GM21576 (cell line): ENCODE data around the gene SERHL2.
A peak's percentile ranks its signal among the peaks of the same experiment; 100 is the strongest.
"Not testable (repeated sequence)": the region's sequence is repeated elsewhere in the genome, so short reads cannot be mapped to it uniquely, and the experiment has no call there.

Experiments used
- ATAC-seq: cut with Tn5 transposase; IDR thresholded peaks from one replicate; pipeline ENCODE4 v1.9.1; 2021; ENCODE audit warnings: mild to moderate bottlenecking, moderate library complexity; ENCODE audit not compliant: unreplicated experiment

Gene SERHL2

DNA sequence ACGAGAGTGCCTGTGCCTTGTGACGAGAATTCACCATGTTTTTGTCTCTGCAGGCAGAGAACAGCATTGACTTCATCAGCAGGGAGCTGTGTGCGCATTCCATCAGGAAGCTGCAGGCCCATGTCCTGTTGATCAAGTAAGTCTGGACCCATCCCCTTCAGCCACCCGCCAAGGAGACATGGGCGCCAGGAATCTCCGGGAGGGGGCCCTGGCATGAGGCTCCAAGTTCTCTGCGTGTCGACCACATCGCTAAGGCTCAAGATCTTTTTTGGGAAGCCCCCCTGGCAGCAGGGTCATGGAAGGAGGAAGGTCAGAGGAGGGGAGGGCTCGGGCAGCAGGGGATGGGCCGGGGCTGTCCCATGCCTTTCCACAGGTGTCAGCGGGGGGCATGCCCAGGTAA is 17.3 kb downstream of the SERHL2 start:
- not testable (repeated sequence) for ATAC-seq

GRCh38 chr22:42574046-42574445 is 20.3 kb downstream of the SERHL2 start:
- not testable (repeated sequence) for ATAC-seq

- ATAC-seq, result not testable (repeated sequence)
Observed at GRCh38 chr22:42574468-42574867, 20.7 kb downstream of the SERHL2 start.

GRCh38 chr22:42575996-42576574 is 22.3 kb downstream of the SERHL2 start:
- ATAC-seq, result not testable (repeated sequence)

DNA sequence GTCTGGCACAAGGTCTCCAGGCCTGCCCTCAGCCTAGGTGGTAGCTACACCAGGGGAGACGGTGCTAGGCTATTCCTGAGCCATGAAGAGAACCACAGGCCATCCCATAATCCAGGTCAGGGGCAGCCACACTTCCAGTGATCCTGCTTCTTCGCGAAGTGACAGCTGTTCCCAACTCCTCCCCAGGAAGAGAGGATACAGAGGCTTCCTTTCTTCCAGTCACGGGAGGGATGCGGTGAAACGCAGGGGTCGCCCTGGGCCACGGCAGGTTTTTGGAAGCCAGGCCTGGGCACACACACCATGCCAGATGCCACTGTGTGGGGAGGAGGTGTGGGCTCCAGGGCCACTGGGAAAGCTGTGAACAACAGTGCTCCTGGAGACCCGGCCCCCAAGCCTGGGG is 23.4 kb downstream of the SERHL2 start:
- not testable (repeated sequence) for ATAC-seq

DNA sequence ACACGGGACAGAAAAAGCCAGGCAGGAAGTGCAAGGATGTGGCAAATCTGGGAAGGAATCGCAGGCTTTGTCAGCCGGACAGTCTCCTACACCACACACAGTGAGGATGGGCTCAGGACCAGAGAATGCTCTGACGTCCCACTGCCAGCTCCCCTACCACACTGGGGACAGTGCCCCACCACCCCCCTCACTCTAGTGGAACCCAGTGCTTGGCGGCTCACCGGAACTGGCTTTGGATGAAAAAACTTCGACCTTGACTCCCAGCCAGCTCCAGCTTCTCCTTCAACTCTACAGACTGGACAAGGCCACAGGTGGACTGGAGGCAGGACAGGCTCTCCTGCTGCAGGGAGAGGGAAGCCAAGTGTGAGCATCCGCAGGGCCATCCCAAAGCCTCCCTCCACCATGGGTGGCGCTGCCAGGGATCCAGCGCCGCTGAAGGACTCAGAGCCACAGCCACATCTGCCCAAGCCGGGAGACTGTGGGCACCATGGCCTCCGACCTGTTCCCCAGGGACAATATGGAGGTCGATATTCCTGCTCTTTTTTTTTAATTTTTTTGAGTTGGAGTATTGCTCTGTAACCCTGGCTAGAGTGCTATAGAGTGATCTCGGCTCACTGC is 24.0 kb downstream of the SERHL2 start:
- ATAC-seq, result no peak

DNA sequence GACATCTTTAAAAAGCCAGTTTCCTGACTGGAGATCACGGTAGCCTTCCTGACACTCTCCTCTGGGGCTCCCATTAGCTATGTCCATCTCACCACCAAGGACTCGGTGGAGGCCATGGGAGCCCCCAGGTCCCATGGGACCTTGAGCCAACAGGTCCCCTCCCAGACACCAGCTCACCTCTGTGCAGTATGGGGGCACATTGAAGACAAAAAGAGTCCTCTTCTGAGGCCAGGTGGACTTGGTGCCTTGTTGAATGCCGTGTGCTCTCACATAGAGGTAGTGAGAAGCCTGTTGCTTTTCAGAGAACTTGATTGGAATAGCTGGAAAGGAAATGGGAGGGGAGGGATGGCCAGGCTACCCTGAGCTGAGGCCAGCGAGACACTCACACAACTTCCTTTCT is 26.3 kb downstream of the SERHL2 start:
- not testable (repeated sequence) for ATAC-seq

DNA sequence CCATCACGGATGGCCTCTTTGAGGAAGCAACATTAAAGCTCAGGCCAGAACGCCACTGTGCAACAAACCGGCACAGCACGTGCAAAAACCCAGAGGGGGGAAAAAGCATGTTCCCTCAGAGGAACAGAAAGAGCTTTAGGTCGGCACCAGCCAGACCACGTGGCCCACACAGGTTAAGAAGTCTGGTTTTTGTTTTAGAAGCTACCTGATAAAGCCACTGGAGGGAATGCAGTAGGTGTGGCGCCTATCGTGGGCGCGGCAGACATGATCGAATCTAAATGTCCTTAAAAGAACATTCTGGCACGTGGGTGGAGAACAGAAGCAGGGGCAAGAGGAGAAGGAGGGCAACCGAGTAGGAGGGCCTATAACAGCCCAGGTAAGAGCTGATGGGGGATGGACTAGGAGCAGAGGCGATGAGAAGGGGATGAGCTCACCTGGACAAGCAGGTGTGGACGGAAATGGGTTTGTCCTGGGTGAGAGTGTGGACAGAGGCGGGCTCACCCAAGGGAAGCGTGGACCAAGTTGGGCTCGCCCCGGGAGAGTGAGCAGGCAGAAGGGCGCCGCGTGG is 27.5 kb downstream of the SERHL2 start:
- ATAC-seq, result not testable (repeated sequence)

DNA sequence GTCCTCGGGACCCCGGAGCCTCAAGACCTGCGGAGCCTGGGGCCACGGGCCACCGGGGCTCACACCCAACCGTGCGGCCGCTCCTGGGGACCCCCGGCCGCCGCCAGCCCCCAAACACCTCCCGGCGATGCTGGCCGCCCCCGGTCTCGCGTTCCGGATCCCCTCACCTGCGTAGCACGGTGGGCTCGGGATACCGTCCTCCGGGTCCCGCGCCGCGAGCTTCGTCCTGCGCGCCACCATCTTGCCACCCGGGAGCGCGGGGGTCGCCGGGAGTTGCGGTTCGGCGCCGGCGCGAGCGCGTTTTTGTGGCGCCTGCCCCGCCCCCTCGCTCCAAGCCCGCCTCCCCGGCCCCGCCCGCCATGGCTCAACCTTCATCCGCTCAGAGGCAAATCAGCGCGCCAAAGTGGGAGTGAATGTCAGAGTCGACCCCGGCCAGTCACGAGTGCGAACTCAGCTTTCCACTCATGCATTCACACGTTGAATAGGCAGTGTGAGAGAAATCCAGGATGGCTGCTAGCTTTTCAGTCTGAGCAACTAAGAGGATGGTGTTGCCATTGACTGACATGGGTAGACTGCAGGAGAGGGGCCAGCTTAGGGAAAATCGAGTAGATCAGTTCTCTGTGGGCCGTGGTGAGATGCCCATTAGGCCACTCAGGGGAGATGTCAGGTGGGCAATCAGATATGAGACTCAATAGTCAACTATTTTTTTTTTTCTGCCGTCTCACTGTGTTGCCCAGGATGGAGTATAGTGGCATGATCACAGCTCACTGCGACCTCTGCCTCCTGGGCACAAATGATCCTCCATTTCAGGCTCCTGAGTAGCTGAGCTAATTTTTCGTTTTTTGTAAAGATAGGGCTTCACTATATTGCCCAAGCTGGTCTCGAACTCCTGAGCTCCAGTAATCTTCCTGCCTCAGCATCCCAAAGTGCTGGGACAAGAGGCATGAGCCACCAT is 28.3 kb downstream of the SERHL2 start:
- peak; percentile 52 for ATAC-seq

DNA sequence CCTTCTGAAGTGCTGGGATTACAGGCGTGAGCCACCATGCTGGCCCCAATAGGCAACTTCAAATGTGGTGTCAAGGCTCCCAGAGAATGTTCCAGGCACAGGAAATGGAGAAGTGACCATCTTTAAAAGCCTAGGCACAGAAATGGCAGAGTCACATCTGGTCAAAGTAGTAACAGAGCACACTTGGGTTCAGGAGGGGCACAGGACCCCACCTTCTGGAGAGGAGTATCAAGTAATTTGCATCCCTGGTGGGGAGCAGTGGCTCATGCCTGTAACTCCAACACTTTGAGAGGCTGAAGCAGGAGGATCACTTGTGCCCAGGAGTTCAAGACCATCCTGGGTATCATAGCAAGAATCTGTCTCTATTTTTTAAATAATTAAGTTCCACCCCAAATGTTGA is 29.2 kb downstream of the SERHL2 start:
- no peak for ATAC-seq

DNA sequence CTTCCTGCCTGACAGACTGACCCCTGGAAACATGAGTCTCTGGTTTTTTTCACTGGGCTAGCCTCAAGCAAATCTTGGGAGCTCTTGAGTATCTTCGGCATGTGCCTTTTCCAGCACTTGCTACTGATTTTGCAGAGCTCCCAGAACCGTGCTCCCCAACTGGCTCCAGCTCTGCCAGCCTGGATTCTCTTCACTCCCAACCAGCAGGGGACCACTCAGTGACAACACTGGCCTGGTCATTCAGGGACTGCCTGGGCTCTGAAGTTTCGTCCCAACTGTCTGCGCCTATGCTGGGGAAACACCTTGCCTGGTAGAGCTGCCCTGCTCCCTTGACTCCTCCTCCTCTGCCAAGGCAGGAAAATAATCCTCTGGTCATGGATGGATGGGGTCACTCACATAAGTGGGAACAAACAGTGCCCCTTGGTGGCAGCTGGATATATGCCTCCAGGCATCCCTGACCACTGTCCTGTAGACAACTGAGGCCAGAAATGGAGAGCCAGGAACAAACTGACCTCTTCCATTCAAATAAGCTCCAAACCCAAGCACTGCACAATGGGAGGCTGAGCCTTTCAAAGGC is 30.7 kb downstream of the SERHL2 start:
- no peak for ATAC-seq

DNA sequence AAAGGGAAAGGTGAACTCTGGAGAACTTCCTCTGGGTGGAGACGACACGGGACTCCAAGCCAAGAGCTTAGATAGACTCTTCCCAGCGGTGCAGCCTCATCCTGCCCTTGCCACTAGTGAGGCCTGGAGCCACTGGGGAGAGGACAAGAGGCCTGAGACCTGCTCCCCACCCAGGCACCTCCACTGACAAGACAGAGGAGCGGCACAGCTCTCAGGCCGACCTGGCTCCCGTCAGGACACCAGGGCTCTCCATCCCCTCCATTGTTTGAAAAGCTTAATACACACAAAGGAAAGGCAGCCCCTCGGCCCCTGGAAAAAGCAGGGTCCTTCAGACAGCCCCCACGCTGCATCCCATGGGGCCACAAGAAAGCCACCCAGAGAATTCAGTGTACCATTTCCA is 31.3 kb downstream of the SERHL2 start:
- no peak for ATAC-seq

DNA sequence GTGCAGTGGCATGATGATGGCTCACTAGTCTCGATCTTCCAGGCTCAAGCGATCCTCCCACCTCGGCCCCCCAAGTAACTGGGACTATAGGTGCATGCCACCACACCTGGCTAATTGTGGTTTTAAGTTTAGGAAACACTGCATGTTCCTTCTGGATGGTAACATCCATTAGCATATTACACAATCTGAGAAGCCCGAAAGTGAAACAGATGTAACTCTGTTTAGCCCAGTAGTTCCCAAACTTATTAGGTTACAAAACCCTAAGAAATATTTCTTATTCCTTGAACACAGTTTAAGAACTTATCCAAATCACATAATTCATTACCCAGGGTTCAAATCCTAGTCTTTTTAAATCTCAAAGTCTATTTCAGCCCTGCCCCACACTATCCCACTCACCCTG is 32.6 kb downstream of the SERHL2 start:
- ATAC-seq, result no peak

- ATAC-seq, result no peak
Observed at GRCh38 chr22:42587588-42588175, 33.9 kb downstream of the SERHL2 start.

- no peak for ATAC-seq
Observed at GRCh38 chr22:42591987-42592386, 38.2 kb downstream of the SERHL2 start.

GRCh38 chr22:42595434-42595833 is 41.7 kb downstream of the SERHL2 start:
- no peak for ATAC-seq

- no peak for ATAC-seq
Observed at GRCh38 chr22:42596336-42596735, 42.6 kb downstream of the SERHL2 start.

DNA sequence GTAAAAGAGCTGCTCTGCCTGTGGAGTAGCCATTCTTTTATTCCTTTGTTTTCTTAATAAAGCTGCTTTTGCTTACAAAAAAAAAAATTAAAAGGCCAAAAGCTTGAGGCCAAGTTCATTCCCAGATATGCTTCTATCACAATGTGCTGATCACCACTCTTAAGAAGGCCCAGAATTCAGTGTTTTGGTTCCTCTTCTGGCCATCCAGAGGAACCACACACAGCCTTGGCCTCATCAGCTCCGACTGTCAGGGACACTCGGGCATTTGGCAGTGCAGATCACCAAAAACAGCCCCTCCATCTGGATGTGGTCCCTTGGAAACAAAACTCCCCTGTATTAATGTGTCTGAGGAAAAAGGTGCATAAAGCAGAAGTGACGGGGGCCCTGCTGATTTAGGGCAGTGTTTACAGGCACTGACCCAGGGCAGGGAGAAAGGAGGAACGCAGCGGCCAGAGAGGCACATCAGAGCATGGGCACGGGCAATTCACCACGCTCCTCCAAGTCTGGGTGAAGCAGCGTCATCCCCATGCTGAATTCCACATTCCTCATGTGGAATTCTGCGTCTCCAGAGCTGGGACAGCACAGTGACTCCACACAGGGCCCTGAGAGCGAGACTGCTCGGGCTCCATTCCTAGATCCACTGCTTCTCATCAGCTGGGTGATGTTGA is 43.2 kb downstream of the SERHL2 start:
- ATAC-seq, result no peak

DNA sequence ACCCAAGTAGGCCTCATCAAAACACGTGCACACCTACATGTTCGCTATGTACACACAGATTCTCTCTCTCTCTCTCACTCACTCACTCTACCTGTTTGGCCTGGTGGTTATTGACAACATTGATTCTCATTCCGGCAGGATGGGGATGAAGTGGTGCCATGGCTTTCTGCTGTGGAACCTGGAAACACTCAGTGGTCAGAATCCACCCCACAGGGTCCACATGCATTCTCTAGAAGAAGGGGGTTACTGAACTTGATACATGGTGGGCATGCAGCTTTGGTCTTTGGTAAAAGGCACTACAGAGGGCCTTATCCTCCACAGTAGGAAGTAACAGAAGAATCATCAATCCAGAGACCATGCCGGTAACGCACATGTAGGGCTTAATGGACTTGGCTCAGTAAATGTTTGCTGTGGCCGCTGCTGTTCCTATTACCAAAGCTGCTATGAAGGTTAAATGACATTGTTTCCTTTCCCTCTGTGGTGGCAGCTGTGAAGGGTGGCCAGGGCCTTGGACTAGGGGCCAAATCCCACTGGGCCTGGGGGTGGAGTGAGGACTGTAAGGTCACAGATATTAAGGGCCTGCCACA is 48.2 kb downstream of the SERHL2 start:
- no peak for ATAC-seq

DNA sequence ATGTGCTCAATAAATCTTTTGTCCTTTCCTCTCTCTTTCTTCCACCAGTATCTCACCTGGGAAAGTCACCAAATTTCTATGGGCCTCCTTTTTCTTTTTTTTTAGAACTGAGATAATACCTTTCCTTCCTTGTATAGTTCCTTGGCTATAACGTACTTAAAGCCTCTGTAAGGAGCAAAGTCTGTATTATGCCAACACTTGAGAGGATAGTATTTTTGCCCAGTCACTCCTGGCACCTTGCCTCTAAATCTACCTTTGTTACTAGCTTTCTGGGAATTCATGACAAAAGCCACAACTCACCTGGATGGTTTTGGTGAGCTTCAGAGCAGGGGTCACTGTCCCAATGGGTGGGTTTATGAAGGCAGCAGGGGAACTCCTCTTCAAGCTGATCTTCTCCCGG is 48.7 kb downstream of the SERHL2 start:
- no peak for ATAC-seq
